Activated CD8-positive, alpha-beta memory T cell treated with anti-CD3 and anti-CD28 coated beads, Interleukin-2, amount 10 ng/mL, durations not matched to agents 7 days and 5 days (primary cell): ENCODE measurements around the gene TSGA10. TPM values are rescaled to one million over a fixed set of nuclear protein-coding genes. Genes with fewer than 3 reads are reported as not detected.

Experiments used
- total RNA-seq, 2 experiments: library from RNA; stranded (reverse); gene quantifications; one replicate each; pipeline ENCODE4 v1.2.3, GENCODE V29; 2021

Gene TSGA10
- total RNA-seq, 2 experiments from 2014 or later = 5.0 to 7.2 TPM

Other genes with a start within 250 kb of the TSGA10 start
- gene CRACDL, start 218.7 kb downstream of the TSGA10 start, total RNA-seq = under 1 TPM; 0.18 to 0.35 TPM
- under 1 TPM; 0.47 to 0.58 TPM for gene C2orf15, start 13.2 kb downstream of the TSGA10 start, total RNA-seq
- gene LIPT1, start within 50 bp of the TSGA10 start, total RNA-seq = 1 to 10 TPM; 5.3 to 7.2 TPM
- 10 to 100 TPM; 57.4 to 63.1 TPM for gene MITD1, start 26.1 kb upstream of the TSGA10 start, total RNA-seq
- gene MRPL30, start 26.2 kb upstream of the TSGA10 start, total RNA-seq = 10 to 100 TPM; 24.4 to 26.2 TPM
- not detected for gene LYG2, start 100.7 kb upstream of the TSGA10 start, total RNA-seq
- 1 to 10 TPM in 1 of 2 experiments, under 1 TPM in 1; 0.98 to 1.8 TPM for gene LYG1, start 146.3 kb upstream of the TSGA10 start, total RNA-seq
- gene TXNDC9, start 181.4 kb upstream of the TSGA10 start, total RNA-seq = 10 to 100 TPM; 29.0 to 34.1 TPM
- 10 to 100 TPM; 45.0 to 62.1 TPM for gene EIF5B, start 182.4 kb upstream of the TSGA10 start, total RNA-seq